ENCODE results near the gene SREBF2.

The SREBF2 gene

GRCh38 chr22:41885116-41885515 lies 52.2 kb downstream of the SREBF2 start:
- WGBS = no CpG with 5 or more reads among the region's 2 CpGs
- no peak overlapping the region for H3K4ac ChIP-seq (ENCODE audit: low read depth in 1 of 2, low read length in 2 of 2)

GRCh38 chr22:41885516-41885915 lies 52.6 kb downstream of the SREBF2 start:
- peaks cover 19% of the 10 kb centered on the region for H3K4me1 ChIP-seq (ENCODE audit: control insufficient read depth, insufficient read depth, low read depth, low read length)
- DNase-seq = no peak
- H3K4ac ChIP-seq (ENCODE audit: low read depth in 1 of 2, low read length in 2 of 2) = no peak overlapping the region
- no peaks in the 10 kb centered on the region for H3K9me3 ChIP-seq (ENCODE audit: control insufficient read depth, low read length)
- H2BK120ac ChIP-seq (ENCODE audit: low read depth, low read length) = no peak overlapping the region
- H3K14ac ChIP-seq (ENCODE audit: low read length in 2 of 2) = no peak overlapping the region
- 84% methylated on average over 6 of the region's 6 CpGs for WGBS
- H4K91ac ChIP-seq (ENCODE audit: low read length) = no peak overlapping the region
- no peaks in the 10 kb centered on the region for H3K27me3 ChIP-seq (ENCODE audit: control insufficient read depth in 1 of 2, insufficient read depth in 1 of 2, low read length in 2 of 2)
- no peak overlapping the region for H3K23ac ChIP-seq (ENCODE audit: low read length in 2 of 2)
- H3K27ac ChIP-seq (ENCODE audit: low read length, poor library complexity, severe bottlenecking) = peak overlapping the region; percentile 95
- H3K4me2 ChIP-seq (ENCODE audit: low read length, poor library complexity, severe bottlenecking) = no peak overlapping the region
- H3K79me1 ChIP-seq (replicated peaks; ENCODE audit: low read length, poor library complexity, severe bottlenecking) = peaks cover 31% of the 10 kb centered on the region
- peak overlapping the region; percentile 37 for H2BK5ac ChIP-seq (ENCODE audit: low read depth, low read length, poor library complexity, severe bottlenecking)
- no peak overlapping the region for H2BK12ac ChIP-seq (ENCODE audit: low read length in 2 of 2)
- peaks cover 61 to 93% of the 10 kb centered on the region in 2 experiments for H3K36me3 ChIP-seq (ENCODE audit: control insufficient read depth in 1 of 2, insufficient read depth in 2 of 2, low read depth in 1 of 2, low read length in 2 of 2)
- H2BK15ac ChIP-seq (ENCODE audit: low read depth, poor library complexity, severe bottlenecking) = no peak overlapping the region
- H2AK5ac ChIP-seq (ENCODE audit: low read length, severe bottlenecking) = peak overlapping the region; percentile 63
- H2AFZ ChIP-seq (ENCODE audit: low read depth, low read length) = no peak overlapping the region
- no peak overlapping the region for H3K18ac ChIP-seq (ENCODE audit: low read depth in 1 of 2, low read length in 2 of 2)
- no peak overlapping the region for H3K9ac ChIP-seq (ENCODE audit: low read length)
- no peak overlapping the region for H4K8ac ChIP-seq (ENCODE audit: low read length)
- no peak overlapping the region for H3K4me3 ChIP-seq (ENCODE audit: insufficient read depth in 1 of 2, low read depth in 1 of 2, low read length in 2 of 2)

More at GRCh38 chr22:41885116-41885515, 52.2 kb downstream of the SREBF2 start:
- H3K4me3 ChIP-seq (ENCODE audit: insufficient read depth in 1 of 2, low read depth in 1 of 2, low read length in 2 of 2) = no peak overlapping the region
- H3K79me1 ChIP-seq (replicated peaks; ENCODE audit: low read length, poor library complexity, severe bottlenecking) = peaks cover 28% of the 10 kb centered on the region
- no peak overlapping the region for H3K4me2 ChIP-seq (ENCODE audit: low read length, poor library complexity, severe bottlenecking)
- no peak overlapping the region for H3K18ac ChIP-seq (ENCODE audit: low read depth in 1 of 2, low read length in 2 of 2)
- H2BK120ac ChIP-seq (ENCODE audit: low read depth, low read length) = no peak overlapping the region
- no peak overlapping the region for H2BK12ac ChIP-seq (ENCODE audit: low read length in 2 of 2)
- H4K91ac ChIP-seq (ENCODE audit: low read length) = no peak overlapping the region
- H3K27ac ChIP-seq (ENCODE audit: low read length, poor library complexity, severe bottlenecking) = peak overlapping the region; percentile 95
- H3K14ac ChIP-seq (ENCODE audit: low read length in 2 of 2) = no peak overlapping the region
- H3K36me3 ChIP-seq (ENCODE audit: control insufficient read depth in 1 of 2, insufficient read depth in 2 of 2, low read depth in 1 of 2, low read length in 2 of 2) = peaks cover 59 to 92% of the 10 kb centered on the region in 2 experiments
- no peak overlapping the region for H4K8ac ChIP-seq (ENCODE audit: low read length)
- DNase-seq = no peak
- H2AK5ac ChIP-seq (ENCODE audit: low read length, severe bottlenecking) = peak overlapping the region; percentile 78
- H3K4me1 ChIP-seq (ENCODE audit: control insufficient read depth, insufficient read depth, low read depth, low read length) = peaks cover 19% of the 10 kb centered on the region
- peak overlapping the region; percentile 53 for H2BK5ac ChIP-seq (ENCODE audit: low read depth, low read length, poor library complexity, severe bottlenecking)
- no peak overlapping the region for H3K23ac ChIP-seq (ENCODE audit: low read length in 2 of 2)
- no peak overlapping the region for H3K9ac ChIP-seq (ENCODE audit: low read length)
- H2AFZ ChIP-seq (ENCODE audit: low read depth, low read length) = no peak overlapping the region
- H3K9me3 ChIP-seq (ENCODE audit: control insufficient read depth, low read length) = no peaks in the 10 kb centered on the region
- no peak overlapping the region for H2BK15ac ChIP-seq (ENCODE audit: low read depth, poor library complexity, severe bottlenecking)
- H3K27me3 ChIP-seq (ENCODE audit: control insufficient read depth in 1 of 2, insufficient read depth in 1 of 2, low read length in 2 of 2) = no peaks in the 10 kb centered on the region

GRCh38 chr22:41888627-41889200 lies 55.8 kb downstream of the SREBF2 start:
- no peak overlapping the region for H3K14ac ChIP-seq (ENCODE audit: low read length in 2 of 2)
- H3K18ac ChIP-seq (ENCODE audit: low read depth in 1 of 2, low read length in 2 of 2) = no peak overlapping the region
- no peak overlapping the region for H4K8ac ChIP-seq (ENCODE audit: low read length)

GRCh38 chr22:41891407-41891806 lies 58.5 kb downstream of the SREBF2 start:
- Histone ChIP-seq H3K23ac (ENCODE audit: low read length in 2 of 2) (no peak overlapping the region), H2AK5ac (ENCODE audit: low read length, severe bottlenecking) (no peak overlapping the region), H4K8ac (ENCODE audit: low read length) (no peak overlapping the region), H3K18ac (ENCODE audit: low read depth in 1 of 2, low read length in 2 of 2) (no peak overlapping the region), H3K9ac (ENCODE audit: low read length) (no peak overlapping the region), H3K14ac (ENCODE audit: low read length in 2 of 2) (no peak overlapping the region), H2AFZ (ENCODE audit: low read depth, low read length) (no peak overlapping the region), H3K4me3 (ENCODE audit: insufficient read depth in 1 of 2, low read depth in 1 of 2, low read length in 2 of 2) (no peak overlapping the region), H4K91ac (ENCODE audit: low read length) (peak overlapping the region; percentile 20), H2BK120ac (ENCODE audit: low read depth, low read length) (no peak overlapping the region), H3K79me1 (replicated peaks; ENCODE audit: low read length, poor library complexity, severe bottlenecking) (peaks cover 33% of the 10 kb centered on the region), H3K4me1 (ENCODE audit: control insufficient read depth, insufficient read depth, low read depth, low read length) (peaks cover 5% of the 10 kb centered on the region), H3K9me3 (ENCODE audit: control insufficient read depth, low read length) (no peaks in the 10 kb centered on the region), H2BK12ac (ENCODE audit: low read length in 2 of 2) (no peak overlapping the region), H2BK5ac (ENCODE audit: low read depth, low read length, poor library complexity, severe bottlenecking) (no peak overlapping the region), H3K27me3 (ENCODE audit: control insufficient read depth in 1 of 2, insufficient read depth in 1 of 2, low read length in 2 of 2) (no peaks in the 10 kb centered on the region), H3K27ac (ENCODE audit: low read length, poor library complexity, severe bottlenecking) (no peak overlapping the region), H3K4ac (ENCODE audit: low read depth in 1 of 2, low read length in 2 of 2) (no peak overlapping the region), H3K4me2 (ENCODE audit: low read length, poor library complexity, severe bottlenecking) (no peak overlapping the region), H3K36me3 (ENCODE audit: control insufficient read depth in 1 of 2, insufficient read depth in 2 of 2, low read depth in 1 of 2, low read length in 2 of 2) (peaks cover 63 to 81% of the 10 kb centered on the region in 2 experiments), H2BK15ac (ENCODE audit: low read depth, poor library complexity, severe bottlenecking) (no peak overlapping the region)
- WGBS = 97% methylated on average over 8 of the region's 9 CpGs
- DNase-seq = no peak

More at GRCh38 chr22:41888627-41889200, 55.8 kb downstream of the SREBF2 start:
- no peak overlapping the region for H3K23ac ChIP-seq (ENCODE audit: low read length in 2 of 2)
- peaks cover 62 to 87% of the 10 kb centered on the region in 2 experiments for H3K36me3 ChIP-seq (ENCODE audit: control insufficient read depth in 1 of 2, insufficient read depth in 2 of 2, low read depth in 1 of 2, low read length in 2 of 2)
- H3K79me1 ChIP-seq (replicated peaks; ENCODE audit: low read length, poor library complexity, severe bottlenecking) = peaks cover 32% of the 10 kb centered on the region
- WGBS = 96% methylated on average over 4 of the region's 4 CpGs
- H2BK15ac ChIP-seq (ENCODE audit: low read depth, poor library complexity, severe bottlenecking) = no peak overlapping the region
- DNase-seq = no peak
- no peak overlapping the region for H2AFZ ChIP-seq (ENCODE audit: low read depth, low read length)
- no peak overlapping the region for H4K91ac ChIP-seq (ENCODE audit: low read length)
- H3K4me2 ChIP-seq (ENCODE audit: low read length, poor library complexity, severe bottlenecking) = no peak overlapping the region
- H2AK5ac ChIP-seq (ENCODE audit: low read length, severe bottlenecking) = no peak overlapping the region
- no peak overlapping the region for H3K4ac ChIP-seq (ENCODE audit: low read depth in 1 of 2, low read length in 2 of 2)
- H3K4me1 ChIP-seq (ENCODE audit: control insufficient read depth, insufficient read depth, low read depth, low read length) = peaks cover 21% of the 10 kb centered on the region
- H2BK12ac ChIP-seq (ENCODE audit: low read length in 2 of 2) = no peak overlapping the region
- H3K27ac ChIP-seq (ENCODE audit: low read length, poor library complexity, severe bottlenecking) = no peak overlapping the region
- no peaks in the 10 kb centered on the region for H3K27me3 ChIP-seq (ENCODE audit: control insufficient read depth in 1 of 2, insufficient read depth in 1 of 2, low read length in 2 of 2)
- no peak overlapping the region for H3K9ac ChIP-seq (ENCODE audit: low read length)
- H3K4me3 ChIP-seq (ENCODE audit: insufficient read depth in 1 of 2, low read depth in 1 of 2, low read length in 2 of 2) = no peak overlapping the region
- H2BK5ac ChIP-seq (ENCODE audit: low read depth, low read length, poor library complexity, severe bottlenecking) = no peak overlapping the region
- no peaks in the 10 kb centered on the region for H3K9me3 ChIP-seq (ENCODE audit: control insufficient read depth, low read length)
- no peak overlapping the region for H2BK120ac ChIP-seq (ENCODE audit: low read depth, low read length)

Data from mesenchymal stem cell (in vitro differentiated cells and primary cell).